Measurements from ENCODE around the gene EGFR.

GRCh38 chr7:55140221-55140940 is 121.6 kb downstream of the EGFR start:
- TF ChIP-seq CTCF (IDR thresholded peaks at IDR 0.05) (no peak), POLR2A (IDR thresholded peaks at IDR 0.05; ENCODE audit: low read depth) (no peak)

Measured in esophagus muscularis mucosa (tissue), 3 donors.